AG04450 (cell line): ENCODE data around the gene CHRDL1. TPM values are rescaled to one million over a fixed set of nuclear protein-coding genes. Genes with fewer than 3 reads are reported as not detected.

Source experiments
- CTCF ChIA-PET: fragments of 300-600, 350-600 bp; formaldehyde crosslinking; extraction: SDS; loops from one replicate; lab custom pipeline; 2022; ENCODE audit warnings: antibody characterized with exemption, inconsistent platforms; lab: Charles Lee
- POLR2A ChIA-PET: fragments of 350-600 bp; formaldehyde crosslinking; extraction: SDS; loops from one replicate; lab custom pipeline; 2021; ENCODE audit warnings: antibody characterized with exemption, inconsistent platforms; lab: Yijun Ruan, JAX
- DNase-seq: peaks from one replicate; pipeline ENCODE4 v3.0.0-alpha.2; 2011; ENCODE audit warnings: low read depth, low spot score
- H3K27ac ChIP-seq: one replicate; pipeline ENCODE4 v1.5.1; 2012; ENCODE audit warnings: low read depth, low read length, control low read depth
- H3K27me3 ChIP-seq: one replicate; pipeline ENCODE4 v1.6.0; 2012; ENCODE audit warnings: low read length; ENCODE audit not compliant: control insufficient read depth, insufficient read depth
- H3K4me3 ChIP-seq: 2 replicates; pipeline ENCODE4 v1.5.1; 2011; ENCODE audit warnings: mild to moderate bottlenecking, low read depth, low read length, control low read depth
- H3K9me3 ChIP-seq: 2 replicates; pipeline ENCODE4 v1.5.1; 2012; ENCODE audit warnings: low read length; ENCODE audit not compliant: control insufficient read depth, insufficient read depth
- polyA plus RNA-seq: library from polyadenylated mRNA; depleted of rRNA; stranded (reverse); fragments of >200 nt; gene quantifications from 2 replicates; pipeline ENCODE4 v1.2.3, GENCODE V29; 2011
- TF ChIP-seq, protein P1 (sequence below): IDR thresholded peaks from 2 replicates; pipeline ENCODE4 v1.5.1; 2011; ENCODE audit warnings: low read depth, low read length, control low read depth, inconsistent platforms

Gene CHRDL1
- polyA plus RNA-seq, 1 experiment, result 0.14 TPM

DNA sequence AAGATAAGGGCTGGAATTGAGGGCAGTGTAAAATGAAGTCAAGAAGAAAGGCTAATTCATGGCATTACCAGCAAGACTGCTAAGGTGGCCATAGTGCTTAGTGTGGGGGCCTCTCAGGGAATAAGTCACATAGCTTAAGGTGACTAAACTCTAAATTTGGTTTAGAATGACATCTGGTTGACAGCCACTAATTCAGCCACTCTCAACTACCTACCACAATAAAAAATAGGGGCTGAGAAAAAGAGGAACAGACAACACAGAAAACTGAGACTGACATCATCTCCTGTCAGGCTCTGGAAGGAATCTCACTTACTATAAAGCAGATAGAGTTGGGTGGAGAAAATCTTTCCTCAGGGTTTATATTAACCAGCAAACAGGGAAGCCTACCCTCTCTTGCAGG, 96.9 kb downstream of the CHRDL1 start:
- Histone ChIP-seq H3K27me3 (no peaks in the 10 kb centered on the region), H3K27ac (no peak overlapping the region), H3K4me3 (no peak overlapping the region), H3K9me3 (no peaks in the 10 kb centered on the region)
- CTCF ChIA-PET, result no interaction called here
- POLR2A ChIA-PET, result no interaction called here
- no peak for DNase-seq
- TF ChIP-seq, protein P1, sequence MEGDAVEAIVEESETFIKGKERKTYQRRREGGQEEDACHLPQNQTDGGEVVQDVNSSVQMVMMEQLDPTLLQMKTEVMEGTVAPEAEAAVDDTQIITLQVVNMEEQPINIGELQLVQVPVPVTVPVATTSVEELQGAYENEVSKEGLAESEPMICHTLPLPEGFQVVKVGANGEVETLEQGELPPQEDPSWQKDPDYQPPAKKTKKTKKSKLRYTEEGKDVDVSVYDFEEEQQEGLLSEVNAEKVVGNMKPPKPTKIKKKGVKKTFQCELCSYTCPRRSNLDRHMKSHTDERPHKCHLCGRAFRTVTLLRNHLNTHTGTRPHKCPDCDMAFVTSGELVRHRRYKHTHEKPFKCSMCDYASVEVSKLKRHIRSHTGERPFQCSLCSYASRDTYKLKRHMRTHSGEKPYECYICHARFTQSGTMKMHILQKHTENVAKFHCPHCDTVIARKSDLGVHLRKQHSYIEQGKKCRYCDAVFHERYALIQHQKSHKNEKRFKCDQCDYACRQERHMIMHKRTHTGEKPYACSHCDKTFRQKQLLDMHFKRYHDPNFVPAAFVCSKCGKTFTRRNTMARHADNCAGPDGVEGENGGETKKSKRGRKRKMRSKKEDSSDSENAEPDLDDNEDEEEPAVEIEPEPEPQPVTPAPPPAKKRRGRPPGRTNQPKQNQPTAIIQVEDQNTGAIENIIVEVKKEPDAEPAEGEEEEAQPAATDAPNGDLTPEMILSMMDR, result no peak

DNA sequence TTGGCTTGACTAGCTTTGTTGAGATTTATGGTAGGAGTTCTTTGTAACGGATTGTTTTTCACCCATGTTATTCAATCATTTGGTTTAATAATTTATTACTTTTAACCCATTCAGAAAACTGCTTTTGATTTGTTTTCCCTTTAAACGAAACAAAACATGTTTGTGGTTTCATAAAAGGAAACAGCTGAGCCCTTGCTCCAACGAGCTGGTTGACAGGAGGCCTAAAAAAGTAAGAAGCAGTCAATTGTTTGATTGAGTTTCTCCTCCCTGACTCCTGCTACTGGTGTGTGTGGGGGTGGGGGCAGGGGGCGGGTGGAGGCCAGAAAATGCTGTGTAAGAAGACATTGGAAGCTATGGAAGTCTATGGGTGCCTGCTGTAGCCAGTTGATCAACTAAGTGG, 102.8 kb downstream of the CHRDL1 start:
- no peak overlapping the region for H3K27ac ChIP-seq
- H3K4me3 ChIP-seq, result no peak overlapping the region
- H3K9me3 ChIP-seq, result no peaks in the 10 kb centered on the region
- no peaks in the 10 kb centered on the region for H3K27me3 ChIP-seq
- DNase-seq, result no peak
- TF ChIP-seq, protein P1, result no peak
- CTCF ChIA-PET, result no interaction called here
- POLR2A ChIA-PET, result no interaction called here

GRCh38 chrX:110691446-110691845, 104.2 kb downstream of the CHRDL1 start:
- DNase-seq, result no peak
- H3K27me3 ChIP-seq, result no peaks in the 10 kb centered on the region
- H3K4me3 ChIP-seq, result no peak overlapping the region
- TF ChIP-seq, protein P1, result no peak
- no peaks in the 10 kb centered on the region for H3K9me3 ChIP-seq
- ChIA-PET CTCF (no interaction called here), POLR2A (no interaction called here)
- no peak overlapping the region for H3K27ac ChIP-seq

- TF ChIP-seq, protein P1, result no peak
- ChIA-PET CTCF (no interaction called here), POLR2A (no interaction called here)
- Histone ChIP-seq H3K27me3 (no peaks in the 10 kb centered on the region), H3K4me3 (no peak overlapping the region), H3K27ac (no peak overlapping the region), H3K9me3 (no peaks in the 10 kb centered on the region)
- no peak for DNase-seq
Measured at GRCh38 chrX:110684653-110685052, 111.0 kb downstream of the CHRDL1 start.

GRCh38 chrX:110683925-110684324, 111.7 kb downstream of the CHRDL1 start:
- DNase-seq, result no peak
- no peaks in the 10 kb centered on the region for H3K9me3 ChIP-seq
- H3K27me3 ChIP-seq, result no peaks in the 10 kb centered on the region
- TF ChIP-seq, protein P1, result no peak
- no peak overlapping the region for H3K4me3 ChIP-seq
- no peak overlapping the region for H3K27ac ChIP-seq
- POLR2A ChIA-PET, result no interaction called here
- CTCF ChIA-PET, result no interaction called here
